H1 (cell line): Measurements from ENCODE around the gene GALNT12. TPM values are rescaled to one million over a fixed set of nuclear protein-coding genes. Genes with fewer than 3 reads are reported as not detected.

Source experiments
- BRCA1 ChIP-seq: IDR thresholded peaks from 2 replicates; pipeline ENCODE4 v1.6.1; 2012; ENCODE audit warnings: low read depth, low read length, improper control_type of control experiment
- CBX5 ChIP-seq: fragments of 300-800, 300-1000 bp; sonication (generic); IDR thresholded peaks from 2 replicates; pipeline ENCODE4 v1.7.1; 2016; ENCODE audit warnings: antibody characterized with exemption, low read length, low read depth
- JUN ChIP-seq: IDR thresholded peaks from 2 replicates; pipeline ENCODE4 v1.6.1; 2011; ENCODE audit warnings: low read depth, mild to moderate bottlenecking, improper control_type of control experiment, low read length
- KDM4A ChIP-seq: IDR thresholded peaks from one replicate; pipeline ENCODE4 v1.7.1; 2012; ENCODE audit warnings: low read depth, mild to moderate bottlenecking, moderate library complexity, low read length, inconsistent platforms; ENCODE audit not compliant: severe bottlenecking
- POLR2AphosphoS5 ChIP-seq: IDR thresholded peaks from 2 replicates; pipeline ENCODE4 v1.6.1; 2011; ENCODE audit warnings: low read depth, low read length
- RXRA ChIP-seq: IDR thresholded peaks from 2 replicates; pipeline ENCODE4 v1.6.1; 2011; ENCODE audit warnings: low read depth, mild to moderate bottlenecking, low read length, moderate library complexity; ENCODE audit not compliant: insufficient read depth
- SUZ12 ChIP-seq: fragments of 200-600 bp; sonication (generic); IDR thresholded peaks from 2 replicates; pipeline ENCODE4 v1.6.1; 2012; ENCODE audit warnings: mild to moderate bottlenecking, inconsistent platforms, low read length, moderate library complexity, mixed read lengths
- polyA plus RNA-seq, 7 experiments: library from polyadenylated mRNA; depleted of rRNA in 3 of 7; stranded (reverse) in 5 of 7; unstranded in 2 of 7; fragments of >200 nt in 5 of 7; fragments of 200-250 nt in 2 of 7; gene quantifications; 1 replicate in 5 of 7; 2 replicates in 1 of 7; 4 replicates in 1 of 7; pipeline versions ENCODE4 v1.2.1 to v1.2.3, GENCODE V29; 2011 to 2013; ENCODE audit warnings: missing spikeins in 2 of 7, mixed read lengths in 2 of 7
- total RNA-seq: library from RNA; stranded (reverse); fragmentation: NEBNext Ultra II Directional; extraction: Animal tissue kit (Norgen Biotek cat#: 25700); gene quantifications from 2 replicates; pipeline ENCODE4 v1.2.1, GENCODE V29; 2021
- TF ChIP-seq, protein P1 (sequence below): fragments of 300-600 bp; sonication (generic); IDR thresholded peaks from 2 replicates; pipeline ENCODE4 v1.7.1; 2012; ENCODE audit warnings: low read length, moderate library complexity, mild to moderate bottlenecking, inconsistent platforms; ENCODE audit not compliant: insufficient replicate concordance
- TF ChIP-seq, protein P2 (sequence below), 3 experiments: IDR thresholded peaks; 1 replicate in 2 of 3; 2 replicates in 1 of 3; pipeline versions ENCODE4 v1.5.1 to v1.6.1; 2011; ENCODE audit warnings: low read length in 3 of 3, mild to moderate bottlenecking in 3 of 3, inconsistent platforms in 2 of 3, low read depth in 1 of 3, moderate library complexity in 1 of 3; ENCODE audit not compliant: insufficient read depth in 1 of 3; ENCODE audit errors: control extremely low read depth in 1 of 3

Gene GALNT12
- total and polyA plus RNA-seq, 2 of the 8 experiments (the other 6 are each of a cell fraction or from before 2014, with no cell fraction given), result 16.2 to 19.6 TPM

DNA sequence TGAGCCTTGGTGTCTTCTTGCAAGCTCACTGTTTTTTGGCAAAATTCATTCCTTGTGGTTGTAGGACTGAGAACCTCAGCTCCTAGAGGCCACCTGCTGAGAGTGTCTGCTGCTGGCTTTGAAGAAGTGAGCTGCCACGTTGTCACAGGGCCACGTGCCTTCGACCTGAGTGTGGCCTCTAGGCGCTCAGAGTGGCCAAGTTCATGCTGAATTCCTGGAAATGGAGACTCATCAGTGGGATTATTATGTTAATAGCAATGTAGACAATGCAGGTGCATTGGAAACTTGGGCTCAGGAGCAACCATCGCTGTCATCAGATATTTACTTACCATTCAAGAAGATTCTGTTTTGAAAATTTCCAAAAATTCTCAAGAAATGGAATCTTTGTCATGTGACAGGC is 52.5 kb downstream of the GALNT12 start (continued):
- TF ChIP-seq, protein P1, sequence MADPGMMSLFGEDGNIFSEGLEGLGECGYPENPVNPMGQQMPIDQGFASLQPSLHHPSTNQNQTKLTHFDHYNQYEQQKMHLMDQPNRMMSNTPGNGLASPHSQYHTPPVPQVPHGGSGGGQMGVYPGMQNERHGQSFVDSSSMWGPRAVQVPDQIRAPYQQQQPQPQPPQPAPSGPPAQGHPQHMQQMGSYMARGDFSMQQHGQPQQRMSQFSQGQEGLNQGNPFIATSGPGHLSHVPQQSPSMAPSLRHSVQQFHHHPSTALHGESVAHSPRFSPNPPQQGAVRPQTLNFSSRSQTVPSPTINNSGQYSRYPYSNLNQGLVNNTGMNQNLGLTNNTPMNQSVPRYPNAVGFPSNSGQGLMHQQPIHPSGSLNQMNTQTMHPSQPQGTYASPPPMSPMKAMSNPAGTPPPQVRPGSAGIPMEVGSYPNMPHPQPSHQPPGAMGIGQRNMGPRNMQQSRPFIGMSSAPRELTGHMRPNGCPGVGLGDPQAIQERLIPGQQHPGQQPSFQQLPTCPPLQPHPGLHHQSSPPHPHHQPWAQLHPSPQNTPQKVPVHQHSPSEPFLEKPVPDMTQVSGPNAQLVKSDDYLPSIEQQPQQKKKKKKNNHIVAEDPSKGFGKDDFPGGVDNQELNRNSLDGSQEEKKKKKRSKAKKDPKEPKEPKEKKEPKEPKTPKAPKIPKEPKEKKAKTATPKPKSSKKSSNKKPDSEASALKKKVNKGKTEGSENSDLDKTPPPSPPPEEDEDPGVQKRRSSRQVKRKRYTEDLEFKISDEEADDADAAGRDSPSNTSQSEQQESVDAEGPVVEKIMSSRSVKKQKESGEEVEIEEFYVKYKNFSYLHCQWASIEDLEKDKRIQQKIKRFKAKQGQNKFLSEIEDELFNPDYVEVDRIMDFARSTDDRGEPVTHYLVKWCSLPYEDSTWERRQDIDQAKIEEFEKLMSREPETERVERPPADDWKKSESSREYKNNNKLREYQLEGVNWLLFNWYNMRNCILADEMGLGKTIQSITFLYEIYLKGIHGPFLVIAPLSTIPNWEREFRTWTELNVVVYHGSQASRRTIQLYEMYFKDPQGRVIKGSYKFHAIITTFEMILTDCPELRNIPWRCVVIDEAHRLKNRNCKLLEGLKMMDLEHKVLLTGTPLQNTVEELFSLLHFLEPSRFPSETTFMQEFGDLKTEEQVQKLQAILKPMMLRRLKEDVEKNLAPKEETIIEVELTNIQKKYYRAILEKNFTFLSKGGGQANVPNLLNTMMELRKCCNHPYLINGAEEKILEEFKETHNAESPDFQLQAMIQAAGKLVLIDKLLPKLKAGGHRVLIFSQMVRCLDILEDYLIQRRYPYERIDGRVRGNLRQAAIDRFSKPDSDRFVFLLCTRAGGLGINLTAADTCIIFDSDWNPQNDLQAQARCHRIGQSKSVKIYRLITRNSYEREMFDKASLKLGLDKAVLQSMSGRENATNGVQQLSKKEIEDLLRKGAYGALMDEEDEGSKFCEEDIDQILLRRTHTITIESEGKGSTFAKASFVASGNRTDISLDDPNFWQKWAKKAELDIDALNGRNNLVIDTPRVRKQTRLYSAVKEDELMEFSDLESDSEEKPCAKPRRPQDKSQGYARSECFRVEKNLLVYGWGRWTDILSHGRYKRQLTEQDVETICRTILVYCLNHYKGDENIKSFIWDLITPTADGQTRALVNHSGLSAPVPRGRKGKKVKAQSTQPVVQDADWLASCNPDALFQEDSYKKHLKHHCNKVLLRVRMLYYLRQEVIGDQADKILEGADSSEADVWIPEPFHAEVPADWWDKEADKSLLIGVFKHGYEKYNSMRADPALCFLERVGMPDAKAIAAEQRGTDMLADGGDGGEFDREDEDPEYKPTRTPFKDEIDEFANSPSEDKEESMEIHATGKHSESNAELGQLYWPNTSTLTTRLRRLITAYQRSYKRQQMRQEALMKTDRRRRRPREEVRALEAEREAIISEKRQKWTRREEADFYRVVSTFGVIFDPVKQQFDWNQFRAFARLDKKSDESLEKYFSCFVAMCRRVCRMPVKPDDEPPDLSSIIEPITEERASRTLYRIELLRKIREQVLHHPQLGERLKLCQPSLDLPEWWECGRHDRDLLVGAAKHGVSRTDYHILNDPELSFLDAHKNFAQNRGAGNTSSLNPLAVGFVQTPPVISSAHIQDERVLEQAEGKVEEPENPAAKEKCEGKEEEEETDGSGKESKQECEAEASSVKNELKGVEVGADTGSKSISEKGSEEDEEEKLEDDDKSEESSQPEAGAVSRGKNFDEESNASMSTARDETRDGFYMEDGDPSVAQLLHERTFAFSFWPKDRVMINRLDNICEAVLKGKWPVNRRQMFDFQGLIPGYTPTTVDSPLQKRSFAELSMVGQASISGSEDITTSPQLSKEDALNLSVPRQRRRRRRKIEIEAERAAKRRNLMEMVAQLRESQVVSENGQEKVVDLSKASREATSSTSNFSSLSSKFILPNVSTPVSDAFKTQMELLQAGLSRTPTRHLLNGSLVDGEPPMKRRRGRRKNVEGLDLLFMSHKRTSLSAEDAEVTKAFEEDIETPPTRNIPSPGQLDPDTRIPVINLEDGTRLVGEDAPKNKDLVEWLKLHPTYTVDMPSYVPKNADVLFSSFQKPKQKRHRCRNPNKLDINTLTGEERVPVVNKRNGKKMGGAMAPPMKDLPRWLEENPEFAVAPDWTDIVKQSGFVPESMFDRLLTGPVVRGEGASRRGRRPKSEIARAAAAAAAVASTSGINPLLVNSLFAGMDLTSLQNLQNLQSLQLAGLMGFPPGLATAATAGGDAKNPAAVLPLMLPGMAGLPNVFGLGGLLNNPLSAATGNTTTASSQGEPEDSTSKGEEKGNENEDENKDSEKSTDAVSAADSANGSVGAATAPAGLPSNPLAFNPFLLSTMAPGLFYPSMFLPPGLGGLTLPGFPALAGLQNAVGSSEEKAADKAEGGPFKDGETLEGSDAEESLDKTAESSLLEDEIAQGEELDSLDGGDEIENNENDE, result no peak
- TF ChIP-seq SUZ12 (no peak), JUN (no peak), POLR2AphosphoS5 (no peak), CBX5 (no peak), BRCA1 (no peak), KDM4A (no peak), RXRA (no peak)
- TF ChIP-seq, protein P2, sequence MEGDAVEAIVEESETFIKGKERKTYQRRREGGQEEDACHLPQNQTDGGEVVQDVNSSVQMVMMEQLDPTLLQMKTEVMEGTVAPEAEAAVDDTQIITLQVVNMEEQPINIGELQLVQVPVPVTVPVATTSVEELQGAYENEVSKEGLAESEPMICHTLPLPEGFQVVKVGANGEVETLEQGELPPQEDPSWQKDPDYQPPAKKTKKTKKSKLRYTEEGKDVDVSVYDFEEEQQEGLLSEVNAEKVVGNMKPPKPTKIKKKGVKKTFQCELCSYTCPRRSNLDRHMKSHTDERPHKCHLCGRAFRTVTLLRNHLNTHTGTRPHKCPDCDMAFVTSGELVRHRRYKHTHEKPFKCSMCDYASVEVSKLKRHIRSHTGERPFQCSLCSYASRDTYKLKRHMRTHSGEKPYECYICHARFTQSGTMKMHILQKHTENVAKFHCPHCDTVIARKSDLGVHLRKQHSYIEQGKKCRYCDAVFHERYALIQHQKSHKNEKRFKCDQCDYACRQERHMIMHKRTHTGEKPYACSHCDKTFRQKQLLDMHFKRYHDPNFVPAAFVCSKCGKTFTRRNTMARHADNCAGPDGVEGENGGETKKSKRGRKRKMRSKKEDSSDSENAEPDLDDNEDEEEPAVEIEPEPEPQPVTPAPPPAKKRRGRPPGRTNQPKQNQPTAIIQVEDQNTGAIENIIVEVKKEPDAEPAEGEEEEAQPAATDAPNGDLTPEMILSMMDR (IDR thresholded peaks at IDR 0.05; ENCODE audit: control extremely low read depth in 1 of 3, insufficient read depth in 1 of 3, low read depth in 1 of 3, low read length in 3 of 3), result no peak
